Activated CD4-positive, CD25-positive, alpha-beta regulatory T cell (primary cell): Measurements from ENCODE around the gene CUL1.

Experiments used
- DNase-seq, 4 experiments: peaks; one replicate each; lab custom pipeline; 2025; lab: John Stamatoyannopoulos, UW

The CUL1 gene

GRCh38 chr7:148804343-148805235 lies 105.9 kb downstream of the CUL1 start:
- no peak for DNase-seq

- no peak for DNase-seq
Observed at GRCh38 chr7:148806187-148806586, 107.5 kb downstream of the CUL1 start.

GRCh38 chr7:148807436-148807835 lies 108.7 kb downstream of the CUL1 start:
- no peak for DNase-seq

GRCh38 chr7:148809856-148810255 lies 111.2 kb downstream of the CUL1 start:
- DNase-seq, result no peak

GRCh38 chr7:148811892-148812291 lies 113.2 kb downstream of the CUL1 start:
- no peak for DNase-seq

GRCh38 chr7:148813890-148814289 lies 115.2 kb downstream of the CUL1 start:
- DNase-seq, result no peak

- DNase-seq, result no peak
Observed at GRCh38 chr7:148814922-148815559, 116.3 kb downstream of the CUL1 start.

GRCh38 chr7:148815612-148816011 lies 116.9 kb downstream of the CUL1 start:
- no peak for DNase-seq

- DNase-seq, result no peak
Observed at GRCh38 chr7:148819697-148820360, 121.1 kb downstream of the CUL1 start.

- no peak for DNase-seq
Observed at GRCh38 chr7:148821422-148821821, 122.7 kb downstream of the CUL1 start.

- DNase-seq, result no peak
Observed at GRCh38 chr7:148824864-148825263, 126.2 kb downstream of the CUL1 start.

- DNase-seq, result no peak
Observed at GRCh38 chr7:148825338-148825737, 126.6 kb downstream of the CUL1 start.

GRCh38 chr7:148828965-148829364 lies 130.3 kb downstream of the CUL1 start:
- no peak for DNase-seq

GRCh38 chr7:148830897-148831692 lies 132.4 kb downstream of the CUL1 start:
- DNase-seq, result no peak

GRCh38 chr7:148831782-148832181 lies 133.1 kb downstream of the CUL1 start:
- DNase-seq, result no peak

GRCh38 chr7:148834605-148835004 lies 135.9 kb downstream of the CUL1 start:
- DNase-seq, result no peak

GRCh38 chr7:148835854-148836253 lies 137.2 kb downstream of the CUL1 start:
- DNase-seq, result no peak

- no peak for DNase-seq
Observed at GRCh38 chr7:148838905-148839304, 140.2 kb downstream of the CUL1 start.

- no peak for DNase-seq
Observed at GRCh38 chr7:148847815-148848734, 149.4 kb downstream of the CUL1 start.

- no peak for DNase-seq
Observed at GRCh38 chr7:148849393-148850098, 150.8 kb downstream of the CUL1 start.
